HEK293 (cell line): ENCODE measurements around the gene ADAMTSL4.
A peak's percentile ranks its signal among the peaks of the same experiment; 100 is the strongest.

Experiments used
- CTCF ChIA-PET: fragments of 350-600 bp; formaldehyde crosslinking; extraction: SDS; loops from one replicate; lab custom pipeline; 2021; ENCODE audit warnings: antibody characterized with exemption; lab: Yijun Ruan, JAX
- POLR2A ChIA-PET: fragments of 300-600 bp; formaldehyde crosslinking; extraction: SDS; loops from one replicate; lab custom pipeline; 2020; ENCODE audit warnings: antibody characterized with exemption, inconsistent platforms; lab: Yijun Ruan, JAX
- H3K27ac ChIP-seq: fragments of 200-500 bp; sonication (Bioruptor generic); 2 replicates; pipeline ENCODE4 v1.5.1; 2014; ENCODE audit warnings: low read depth, low read length, control low read depth, inconsistent platforms; ENCODE audit errors: extremely low read depth
- H3K36me3 ChIP-seq, 2 experiments: fragments of 200-500 bp in 1 of 2; sonication (Bioruptor generic) in 1 of 2; 1 replicate in 1 of 2; 2 replicates in 1 of 2; pipeline ENCODE4 v1.5.1; 2014 to 2017; ENCODE audit warnings: inconsistent platforms in 2 of 2, low read length in 2 of 2; ENCODE audit not compliant: control insufficient read depth in 2 of 2, insufficient read depth in 1 of 2
- H3K4me1 ChIP-seq: fragments of 200-500 bp; sonication (Bioruptor generic); 2 replicates; pipeline ENCODE4 v1.5.1; 2014; ENCODE audit warnings: mild to moderate bottlenecking, low read length, inconsistent platforms; ENCODE audit not compliant: control insufficient read depth, insufficient read depth
- H3K4me3 ChIP-seq: 2 replicates; pipeline ENCODE4 v1.5.1; 2011; ENCODE audit warnings: low read depth, mild to moderate bottlenecking, control low read depth, low read length, moderate library complexity
- H3K9me3 ChIP-seq: fragments of 200-500 bp; sonication (Bioruptor generic); 2 replicates; pipeline ENCODE4 v1.5.1; 2014; ENCODE audit warnings: low read depth, low read length, inconsistent platforms; ENCODE audit not compliant: control insufficient read depth, insufficient read depth
- GLI4 ChIP-seq: fragments of 450-650 bp; formaldehyde crosslinking; IDR thresholded peaks from 2 replicates; pipeline ENCODE4 v1.5.1; 2016; ENCODE audit warnings: missing biosample characterization, missing genetic modification characterization
- PATZ1 ChIP-seq: fragments of 450-650 bp; formaldehyde crosslinking; IDR thresholded peaks from 2 replicates; pipeline ENCODE4 v1.5.1; 2016; ENCODE audit warnings: missing biosample characterization, missing genetic modification characterization
- PRDM1 ChIP-seq: fragments of 450-650 bp; formaldehyde crosslinking; IDR thresholded peaks from 2 replicates; pipeline ENCODE4; 2016; ENCODE audit warnings: missing biosample characterization, missing genetic modification characterization
- PRDM6 ChIP-seq: fragments of 450-650 bp; formaldehyde crosslinking; IDR thresholded peaks from 2 replicates; pipeline ENCODE4 v1.5.1; 2017; ENCODE audit warnings: missing biosample characterization, missing genetic modification characterization
- SP7 ChIP-seq: fragments of 450-650 bp; formaldehyde crosslinking; IDR thresholded peaks from 2 replicates; pipeline ENCODE4 v1.5.1; 2016; ENCODE audit warnings: missing biosample characterization, missing genetic modification characterization
- ZNF157 ChIP-seq: fragments of 450-650 bp; formaldehyde crosslinking; IDR thresholded peaks from 2 replicates; pipeline ENCODE4 v1.5.1; 2016; ENCODE audit warnings: missing biosample characterization, missing genetic modification characterization
- ZNF362 ChIP-seq: fragments of 450-650 bp; formaldehyde crosslinking; IDR thresholded peaks from 2 replicates; pipeline ENCODE4 v1.5.1; 2016; ENCODE audit warnings: missing biosample characterization, missing genetic modification characterization
- ZNF366 ChIP-seq: fragments of 450-650 bp; formaldehyde crosslinking; conservative IDR thresholded peaks from 2 replicates; pipeline ENCODE4 v1.5.1; 2016; ENCODE audit warnings: missing biosample characterization, missing genetic modification characterization
- ZNF660 ChIP-seq: fragments of 450-650 bp; IDR thresholded peaks from 2 replicates; pipeline ENCODE4 v1.5.1; 2018; ENCODE audit warnings: missing biosample characterization, mild to moderate bottlenecking, missing genetic modification characterization
- ZNF747 ChIP-seq: fragments of 450-650 bp; formaldehyde crosslinking; IDR thresholded peaks from 2 replicates; pipeline ENCODE4 v1.5.1; 2016; ENCODE audit warnings: missing biosample characterization, missing genetic modification characterization

The ADAMTSL4 gene

GRCh38 chr1:150575518-150576366 lies 26.5 kb downstream of the ADAMTSL4 start:
- POLR2A ChIA-PET = interaction anchor here (1.8 to 13.5 kb wide), 2 partner anchors 14 to 54 kb away, joined by 8 to 272 read pairs; partner anchors contain the start of gene ENSA
- TF ChIP-seq SP7 (tag by site-specific recombination) (peak; percentile 27; the same call in 1 of the 2 replicates), GLI4 (tag by site-specific recombination) (no peak), ZNF366 (tag by site-specific recombination) (0 out of 2 replicates have a peak, but pooled peaks have one; percentile 52)
- TF ChIP-seq, all 188 proteins: peak for 2
- Histone ChIP-seq H3K4me3 (peak overlapping the region; percentile 82), H3K9me3 (no peaks in the 10 kb centered on the region), H3K36me3 (peaks cover 0 to 65% of the 10 kb centered on the region in 2 experiments), H3K27ac (no peak overlapping the region), H3K4me1 (no peaks in the 10 kb centered on the region)
- CTCF ChIA-PET = interaction anchor here (0.9 to 14.0 kb wide), 6 partner anchors 8 to 237 kb away, joined by 3 to 135 read pairs (median 8); no protein-coding TSS in a partner anchor

- TF ChIP-seq ZNF157 (tag by site-specific recombination) (no peak), PATZ1 (tag by site-specific recombination) (no peak), PRDM6 (peak; percentile 47; the same call in 1 of the 2 replicates)
- H3K4me3 ChIP-seq = peak overlapping the region; percentile 82
- ChIA-PET POLR2A (interaction anchor here (1.4 to 13.5 kb wide), 4 partner anchors 8 to 53 kb away, joined by 3 to 272 read pairs (median 8); partner anchors contain the start of gene ENSA), CTCF (interaction anchor here (0.6 to 14.0 kb wide), 8 partner anchors 8 to 237 kb away, joined by 3 to 135 read pairs (median 5); no protein-coding TSS in a partner anchor)
- no peak overlapping the region for H3K27ac ChIP-seq
- H3K4me1 ChIP-seq = no peaks in the 10 kb centered on the region
- no peaks in the 10 kb centered on the region for H3K9me3 ChIP-seq
- peaks cover 0 to 65% of the 10 kb centered on the region in 2 experiments for H3K36me3 ChIP-seq
Observed at GRCh38 chr1:150576367-150576711, 27.1 kb downstream of the ADAMTSL4 start.

GRCh38 chr1:150576794-150577556 lies 27.8 kb downstream of the ADAMTSL4 start:
- peak overlapping the region; percentile 82 for H3K4me3 ChIP-seq
- no peaks in the 10 kb centered on the region for H3K4me1 ChIP-seq
- CTCF ChIA-PET = interaction anchor here (0.6 to 14.0 kb wide), 8 partner anchors 9 to 236 kb away, joined by 3 to 135 read pairs (median 5); no protein-coding TSS in a partner anchor
- H3K9me3 ChIP-seq = no peaks in the 10 kb centered on the region
- TF ChIP-seq ZNF660 = peak; percentile 19; the same call in 1 of the 2 replicates
- no peak for TF ChIP-seq ZNF362 (tag by site-specific recombination)
- TF ChIP-seq ZNF747 = no peak
- peak; percentile 61 for TF ChIP-seq PRDM1
- H3K36me3 ChIP-seq = peaks cover 0 to 65% of the 10 kb centered on the region in 2 experiments
- no peak overlapping the region for H3K27ac ChIP-seq
- POLR2A ChIA-PET = interaction anchor here (0.6 to 13.5 kb wide), 5 partner anchors 9 to 120 kb away, joined by 3 to 272 read pairs (median 8); partner anchors contain the start of genes ENSA and GOLPH3L
